HG03521 (cell line): ENCODE measurements around the gene PRKCE.

Experiments used
- ATAC-seq: cut with Tn5 transposase; IDR thresholded peaks from one replicate; pipeline ENCODE4 v1.9.1; 2021; ENCODE audit warnings: mild to moderate bottlenecking, moderate library complexity; ENCODE audit not compliant: unreplicated experiment

PRKCE gene

GRCh38 chr2:46151577-46151976 is 500.1 kb downstream of the PRKCE start:
- no peak for ATAC-seq

- ATAC-seq = no peak
Observed at GRCh38 chr2:46153996-46154753, 502.7 kb downstream of the PRKCE start.

GRCh38 chr2:46157072-46157965 is 505.8 kb downstream of the PRKCE start:
- ATAC-seq = no peak

- no peak for ATAC-seq
Observed at GRCh38 chr2:46157966-46158310, 506.5 kb downstream of the PRKCE start.

GRCh38 chr2:46158661-46159060 is 507.2 kb downstream of the PRKCE start:
- no peak for ATAC-seq

GRCh38 chr2:46160326-46160725 is 508.9 kb downstream of the PRKCE start:
- no peak for ATAC-seq

GRCh38 chr2:46161315-46161714 is 509.8 kb downstream of the PRKCE start:
- no peak for ATAC-seq

- ATAC-seq = no peak
Observed at GRCh38 chr2:46161911-46162310, 510.4 kb downstream of the PRKCE start.

GRCh38 chr2:46162329-46163097 is 511.0 kb downstream of the PRKCE start:
- no peak for ATAC-seq

- ATAC-seq = no peak
Observed at GRCh38 chr2:46163098-46163430, 511.6 kb downstream of the PRKCE start.

- no peak for ATAC-seq
Observed at GRCh38 chr2:46163804-46164528, 512.5 kb downstream of the PRKCE start.

- no peak for ATAC-seq
Observed at GRCh38 chr2:46164529-46165301, 513.2 kb downstream of the PRKCE start.

- no peak for ATAC-seq
Observed at GRCh38 chr2:46165916-46166315, 514.4 kb downstream of the PRKCE start.

- ATAC-seq = no peak
Observed at GRCh38 chr2:46167406-46167805, 515.9 kb downstream of the PRKCE start.

GRCh38 chr2:46167924-46168323 is 516.4 kb downstream of the PRKCE start:
- no peak for ATAC-seq

GRCh38 chr2:46169467-46169866 is 518.0 kb downstream of the PRKCE start:
- no peak for ATAC-seq

GRCh38 chr2:46170026-46170425 is 518.6 kb downstream of the PRKCE start:
- ATAC-seq = no peak

- ATAC-seq = no peak
Observed at GRCh38 chr2:46170611-46171350, 519.3 kb downstream of the PRKCE start.

- no peak for ATAC-seq
Observed at GRCh38 chr2:46171411-46171953, 520.0 kb downstream of the PRKCE start.
